SK-N-SH (cell line): ENCODE data around the gene FBXW9. TPM values are rescaled to one million over a fixed set of nuclear protein-coding genes. Genes with fewer than 3 reads are reported as not detected.
"Not testable (repeated sequence)": the region's sequence is repeated elsewhere in the genome, so short reads cannot be mapped to it uniquely, and the experiment has no call there.

Source experiments
- CTCF ChIA-PET: fragments of 300-600, 350-600 bp; formaldehyde crosslinking; extraction: SDS; loops from one replicate; lab custom pipeline; 2021; lab: Yijun Ruan, JAX
- POLR2A ChIA-PET: fragments of 350-600 bp; sonication (Branson Sonifier 250); formaldehyde crosslinking; extraction: SDS; loops from one replicate; lab custom pipeline; 2020; ENCODE audit warnings: antibody characterized with exemption, inconsistent platforms; lab: Yijun Ruan, JAX
- DNase-seq: peaks from one replicate; pipeline ENCODE4 v3.0.0; 2012
- H2AFZ ChIP-seq: fragments of 200-600 bp; sonication (generic); 2 replicates; pipeline ENCODE4 v1.8.1; 2016; ENCODE audit warnings: antibody characterized with exemption, mild to moderate bottlenecking, low read depth
- H3F3A ChIP-seq: fragments of 200-600 bp; sonication (generic); replicated peaks from 2 replicates; pipeline ENCODE3; 2016; ENCODE audit warnings: antibody characterized with exemption, mild to moderate bottlenecking; ENCODE audit not compliant: insufficient read depth
- H3K27ac ChIP-seq, 2 experiments: fragments of 200-500 bp in 1 of 2; fragments of 200-600 bp in 1 of 2; sonication (Bioruptor generic) in 1 of 2; sonication (generic), shearing (Covaris generic) in 1 of 2; 2 replicates each; pipeline versions ENCODE4 v1.5.1 to v1.6.1; 2014 to 2016; ENCODE audit warnings: low read depth in 2 of 2, inconsistent platforms in 1 of 2, low read length in 1 of 2, mild to moderate bottlenecking in 1 of 2, mixed read lengths in 1 of 2
- H3K27me3 ChIP-seq: fragments of 200-600 bp; sonication (generic), shearing (Covaris generic); 2 replicates; pipeline ENCODE4 v1.6.1; 2016; ENCODE audit warnings: mixed run types; ENCODE audit not compliant: insufficient read depth
- H3K36me3 ChIP-seq, 2 experiments: fragments of 200-500 bp in 1 of 2; fragments of 200-600 bp in 1 of 2; sonication (Bioruptor generic) in 1 of 2; sonication (generic) in 1 of 2; replicated peaks in 1 of 2; 2 replicates each; pipeline versions ENCODE3 to v1.5.1; 2014 to 2016; ENCODE audit warnings: low read length in 1 of 2, mild to moderate bottlenecking in 1 of 2; ENCODE audit not compliant: insufficient read depth in 2 of 2, control insufficient read depth in 1 of 2
- H3K4me1 ChIP-seq, 2 experiments: fragments of 200-500 bp in 1 of 2; fragments of 200-600 bp in 1 of 2; sonication (Bioruptor generic) in 1 of 2; sonication (generic), shearing (Covaris generic) in 1 of 2; 2 replicates each; pipeline versions ENCODE4 v1.5.1 to v1.6.1; 2014 to 2016; ENCODE audit warnings: low read depth in 1 of 2, low read length in 1 of 2, mixed run types in 1 of 2; ENCODE audit not compliant: insufficient read depth in 2 of 2, control insufficient read depth in 1 of 2
- H3K4me2 ChIP-seq: fragments of 200-600 bp; sonication (generic), shearing (Covaris generic); 2 replicates; pipeline ENCODE4 v1.6.1; 2017; ENCODE audit warnings: mixed run types
- H3K4me3 ChIP-seq, 2 experiments: fragments of 200-500 bp in 1 of 2; fragments of 200-600 bp in 1 of 2; sonication (Bioruptor generic) in 1 of 2; sonication (generic), shearing (Covaris generic) in 1 of 2; 2 replicates each; pipeline versions ENCODE4 v1.5.1 to v1.8.1; 2014 to 2016; ENCODE audit warnings: low read depth in 2 of 2, inconsistent platforms in 1 of 2, low read length in 1 of 2, mild to moderate bottlenecking in 1 of 2, mixed read lengths in 1 of 2, moderate library complexity in 1 of 2
- H3K79me2 ChIP-seq: fragments of 200-600 bp; sonication (generic); 2 replicates; pipeline ENCODE4 v1.8.1; 2017; ENCODE audit warnings: mild to moderate bottlenecking; ENCODE audit not compliant: insufficient read depth
- H3K9ac ChIP-seq: fragments of 200-600 bp; sonication (generic); 2 replicates; pipeline ENCODE4 v1.6.1; 2017; ENCODE audit warnings: mixed run types
- H3K9me2 ChIP-seq: fragments of 200-600 bp; sonication (generic); 2 replicates; pipeline ENCODE4 v1.6.1; 2017; ENCODE audit warnings: mixed run types
- H3K9me3 ChIP-seq: fragments of 200-600 bp; sonication (generic); 2 replicates; pipeline ENCODE4 v1.6.1; 2017; ENCODE audit warnings: mixed run types, mild to moderate bottlenecking, moderate library complexity
- H4K20me1 ChIP-seq: fragments of 200-600 bp; sonication (generic); 2 replicates; pipeline ENCODE4 v1.6.1; 2017; ENCODE audit warnings: mild to moderate bottlenecking, mixed run types; ENCODE audit not compliant: insufficient read depth
- CHD2 ChIP-seq: fragments of 150-350 bp; IDR thresholded peaks from 2 replicates; pipeline ENCODE4 v1.6.1; 2018; ENCODE audit warnings: low read length; ENCODE audit not compliant: partially characterized antibody
- ELF1 ChIP-seq: IDR thresholded peaks from 2 replicates; pipeline ENCODE4 v1.4.0; 2012
- EZH2phosphoT487 ChIP-seq: fragments of 200-600 bp; sonication (generic); IDR thresholded peaks from 2 replicates; pipeline ENCODE4 v1.6.1; 2017; ENCODE audit warnings: low read depth, mixed run types, mild to moderate bottlenecking, antibody characterized with exemption, moderate library complexity, borderline replicate concordance
- GABPA ChIP-seq: IDR thresholded peaks from 2 replicates; pipeline ENCODE4 v1.4.0; 2012; ENCODE audit warnings: low read depth, mild to moderate bottlenecking
- MXI1 ChIP-seq: IDR thresholded peaks from 2 replicates; pipeline ENCODE4 v1.6.1; 2012; ENCODE audit warnings: mild to moderate bottlenecking, low read depth, low read length, improper control_type of control experiment
- NRF1 ChIP-seq: IDR thresholded peaks from 2 replicates; pipeline ENCODE4 v1.6.1; 2012; ENCODE audit warnings: low read depth, mild to moderate bottlenecking, low read length
- POLR2AphosphoS5 ChIP-seq: IDR thresholded peaks from 2 replicates; pipeline ENCODE4 v1.6.1; 2012; ENCODE audit warnings: low read depth, low read length
- RAD21 ChIP-seq: IDR thresholded peaks from 2 replicates; pipeline ENCODE4 v1.6.1; 2012; ENCODE audit warnings: mild to moderate bottlenecking, low read length
- SMC3 ChIP-seq: IDR thresholded peaks from 2 replicates; pipeline ENCODE4 v1.6.1; 2012; ENCODE audit warnings: low read depth, low read length, improper control_type of control experiment
- TAF1 ChIP-seq: IDR thresholded peaks from 2 replicates; pipeline ENCODE4 v1.6.1; 2012; ENCODE audit warnings: low read depth, mild to moderate bottlenecking, low read length, moderate library complexity, borderline replicate concordance
- TEAD4 ChIP-seq: IDR thresholded peaks from 2 replicates; pipeline ENCODE4 v1.4.0; 2012; ENCODE audit warnings: mild to moderate bottlenecking, borderline replicate concordance; ENCODE audit not compliant: insufficient read depth
- YY1 ChIP-seq: IDR thresholded peaks from 2 replicates; pipeline ENCODE4 v1.4.0; 2012; ENCODE audit warnings: low read depth, mild to moderate bottlenecking
- WGBS: methylation state at CpG from one replicate; pipeline ENCODE4 v1.1.6; 2017; ENCODE audit warnings: low lambda C conversion rate; 5-methylcytosine and 5-hydroxymethylcytosine counted together
- polyA plus RNA-seq, 3 experiments: library from polyadenylated mRNA; depleted of rRNA; stranded (reverse); fragments of >200 nt; gene quantifications; 2 replicates each; pipeline ENCODE4 v1.2.3, GENCODE V29; 2012
- TF ChIP-seq, protein P1 (sequence below): fragments of 150-350 bp; IDR thresholded peaks from 2 replicates; pipeline ENCODE4 v1.6.1; 2016; ENCODE audit warnings: mild to moderate bottlenecking, low read depth, low read length
- TF ChIP-seq, protein P2 (sequence below): IDR thresholded peaks from 2 replicates; pipeline ENCODE4 v1.4.0; 2012; ENCODE audit warnings: low read depth, borderline replicate concordance
- TF ChIP-seq, protein P3 (sequence below): fragments of 200-600 bp; sonication (generic); IDR thresholded peaks from 2 replicates; pipeline ENCODE4 v1.6.1; 2017; ENCODE audit warnings: antibody characterized with exemption, mild to moderate bottlenecking, moderate library complexity
- TF ChIP-seq, protein P4 (sequence below): IDR thresholded peaks from 2 replicates; pipeline ENCODE4; 2012

The FBXW9 gene
- polyA plus RNA-seq, 1 of the 3 experiments (the other 2 are of a cell fraction): 26.6 TPM

DNA sequence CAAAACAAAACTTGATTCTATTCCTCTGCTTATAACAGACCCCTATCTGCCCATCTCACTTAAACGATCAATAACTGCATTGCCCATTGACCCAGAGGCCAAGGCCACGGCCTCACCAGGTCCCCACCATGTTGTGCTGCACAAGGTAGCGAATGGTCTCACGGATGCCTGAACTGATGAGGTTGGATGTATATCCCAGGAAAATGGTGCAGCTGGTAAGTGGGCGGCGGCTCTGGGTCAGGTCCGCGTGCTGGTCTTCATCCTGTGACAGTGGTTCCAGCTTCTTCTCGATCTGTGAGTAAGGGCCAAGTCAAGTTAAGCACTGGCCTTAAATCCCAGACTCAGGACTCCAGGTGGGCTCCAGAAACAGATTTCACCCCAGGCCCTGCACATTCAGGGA lies 16.4 kb downstream of the FBXW9 start:
- H3K36me3 ChIP-seq: peaks cover 30 to 34% of the 10 kb centered on the region in 2 experiments

DNA sequence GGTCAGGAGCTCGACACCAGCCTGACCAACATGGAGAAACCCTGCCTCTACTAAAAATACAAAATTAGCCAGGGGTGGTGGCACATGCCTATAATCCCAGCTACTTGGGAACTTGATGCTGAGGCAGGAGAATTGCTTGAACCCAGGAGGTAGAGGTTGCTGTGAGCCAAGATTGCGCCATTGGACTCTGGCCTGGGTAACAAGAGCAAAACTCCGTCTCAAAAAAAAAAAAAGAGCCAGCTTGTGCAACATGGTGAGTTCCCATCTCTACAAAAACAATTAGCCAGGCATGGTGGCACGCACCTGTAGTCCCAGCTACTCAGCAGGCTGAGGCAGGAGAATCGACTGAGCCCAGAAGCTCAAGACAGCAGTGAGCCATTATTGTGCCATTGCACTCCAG lies 18.4 kb downstream of the FBXW9 start:
- not testable (repeated sequence) for H3K27ac ChIP-seq, H3K9ac ChIP-seq, DNase-seq, H3K9me3 ChIP-seq, H3K4me1 ChIP-seq, H2AFZ ChIP-seq, H3K4me2 ChIP-seq, H3K4me3 ChIP-seq, H3K27me3 ChIP-seq, H3K9me2 ChIP-seq
- peaks cover 35% of the 10 kb centered on the region; the same call in 1 of the 2 replicates for H3K79me2 ChIP-seq
- ChIA-PET POLR2A (interaction anchor here (1.1 kb wide), 1 partner anchor 9 kb away, joined by 4 read pairs; a partner anchor contains a TSS), CTCF (interaction anchor here (0.9 to 2.2 kb wide), 7 partner anchors 8 to 170 kb away, joined by 3 to 11 read pairs (median 4); partner anchors contain the start of gene MAN2B1)
- H3K36me3 ChIP-seq: peaks cover 41 to 43% of the 10 kb centered on the region in 2 experiments
- WGBS: 96% methylated on average over 5 of the region's 5 CpGs
- H4K20me1 ChIP-seq: peaks cover 12% of the 10 kb centered on the region
- H3F3A ChIP-seq: peaks cover 15% of the 10 kb centered on the region

More for the DNA sequence above, 16.4 kb downstream of the FBXW9 start:
- peaks cover 12% of the 10 kb centered on the region for H4K20me1 ChIP-seq
- H3K4me1 ChIP-seq: peaks cover 0 to 4% of the 10 kb centered on the region in 2 experiments; a peak in 1 of 4 replicates
- no peaks in the 10 kb centered on the region for H3K9me2 ChIP-seq
- H3K4me3 ChIP-seq: 0 out of 4 replicates have a peak overlapping the region, but pooled peaks of 1 of the 2 experiments have one; percentile 94
- no peak for DNase-seq
- no peaks in the 10 kb centered on the region for H3K9me3 ChIP-seq
- H2AFZ ChIP-seq: no peak overlapping the region
- TF ChIP-seq GABPA: no peak
- no peak for TF ChIP-seq POLR2AphosphoS5
- TF ChIP-seq NRF1: no peak
- TF ChIP-seq MXI1: no peak
- TF ChIP-seq ELF1: no peak
- TF ChIP-seq CHD2: no peak
- no peak for TF ChIP-seq TEAD4
- TF ChIP-seq, protein P1, sequence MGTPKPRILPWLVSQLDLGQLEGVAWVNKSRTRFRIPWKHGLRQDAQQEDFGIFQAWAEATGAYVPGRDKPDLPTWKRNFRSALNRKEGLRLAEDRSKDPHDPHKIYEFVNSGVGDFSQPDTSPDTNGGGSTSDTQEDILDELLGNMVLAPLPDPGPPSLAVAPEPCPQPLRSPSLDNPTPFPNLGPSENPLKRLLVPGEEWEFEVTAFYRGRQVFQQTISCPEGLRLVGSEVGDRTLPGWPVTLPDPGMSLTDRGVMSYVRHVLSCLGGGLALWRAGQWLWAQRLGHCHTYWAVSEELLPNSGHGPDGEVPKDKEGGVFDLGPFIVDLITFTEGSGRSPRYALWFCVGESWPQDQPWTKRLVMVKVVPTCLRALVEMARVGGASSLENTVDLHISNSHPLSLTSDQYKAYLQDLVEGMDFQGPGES: no peak
- no peak for TF ChIP-seq SMC3
- no peak for TF ChIP-seq YY1
- TF ChIP-seq, protein P2, sequence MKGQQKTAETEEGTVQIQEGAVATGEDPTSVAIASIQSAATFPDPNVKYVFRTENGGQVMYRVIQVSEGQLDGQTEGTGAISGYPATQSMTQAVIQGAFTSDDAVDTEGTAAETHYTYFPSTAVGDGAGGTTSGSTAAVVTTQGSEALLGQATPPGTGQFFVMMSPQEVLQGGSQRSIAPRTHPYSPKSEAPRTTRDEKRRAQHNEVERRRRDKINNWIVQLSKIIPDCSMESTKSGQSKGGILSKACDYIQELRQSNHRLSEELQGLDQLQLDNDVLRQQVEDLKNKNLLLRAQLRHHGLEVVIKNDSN: no peak
- TF ChIP-seq RAD21: no peak
- TF ChIP-seq, protein P3, sequence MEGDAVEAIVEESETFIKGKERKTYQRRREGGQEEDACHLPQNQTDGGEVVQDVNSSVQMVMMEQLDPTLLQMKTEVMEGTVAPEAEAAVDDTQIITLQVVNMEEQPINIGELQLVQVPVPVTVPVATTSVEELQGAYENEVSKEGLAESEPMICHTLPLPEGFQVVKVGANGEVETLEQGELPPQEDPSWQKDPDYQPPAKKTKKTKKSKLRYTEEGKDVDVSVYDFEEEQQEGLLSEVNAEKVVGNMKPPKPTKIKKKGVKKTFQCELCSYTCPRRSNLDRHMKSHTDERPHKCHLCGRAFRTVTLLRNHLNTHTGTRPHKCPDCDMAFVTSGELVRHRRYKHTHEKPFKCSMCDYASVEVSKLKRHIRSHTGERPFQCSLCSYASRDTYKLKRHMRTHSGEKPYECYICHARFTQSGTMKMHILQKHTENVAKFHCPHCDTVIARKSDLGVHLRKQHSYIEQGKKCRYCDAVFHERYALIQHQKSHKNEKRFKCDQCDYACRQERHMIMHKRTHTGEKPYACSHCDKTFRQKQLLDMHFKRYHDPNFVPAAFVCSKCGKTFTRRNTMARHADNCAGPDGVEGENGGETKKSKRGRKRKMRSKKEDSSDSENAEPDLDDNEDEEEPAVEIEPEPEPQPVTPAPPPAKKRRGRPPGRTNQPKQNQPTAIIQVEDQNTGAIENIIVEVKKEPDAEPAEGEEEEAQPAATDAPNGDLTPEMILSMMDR: no peak
- TF ChIP-seq TAF1: no peak
- no peak for TF ChIP-seq EZH2phosphoT487
- TF ChIP-seq, protein P4, sequence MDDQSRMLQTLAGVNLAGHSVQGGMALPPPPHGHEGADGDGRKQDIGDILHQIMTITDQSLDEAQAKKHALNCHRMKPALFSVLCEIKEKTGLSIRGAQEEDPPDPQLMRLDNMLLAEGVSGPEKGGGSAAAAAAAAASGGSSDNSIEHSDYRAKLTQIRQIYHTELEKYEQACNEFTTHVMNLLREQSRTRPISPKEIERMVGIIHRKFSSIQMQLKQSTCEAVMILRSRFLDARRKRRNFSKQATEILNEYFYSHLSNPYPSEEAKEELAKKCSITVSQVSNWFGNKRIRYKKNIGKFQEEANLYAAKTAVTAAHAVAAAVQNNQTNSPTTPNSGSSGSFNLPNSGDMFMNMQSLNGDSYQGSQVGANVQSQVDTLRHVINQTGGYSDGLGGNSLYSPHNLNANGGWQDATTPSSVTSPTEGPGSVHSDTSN: no peak
- TF ChIP-seq, all 33 proteins: peak for 0
- H3K4me2 ChIP-seq: peak overlapping the region; percentile 99
- peaks cover 15% of the 10 kb centered on the region for H3F3A ChIP-seq
- 100% methylated on average over 8 of the region's 9 CpGs for WGBS
- peaks cover 33% of the 10 kb centered on the region; the same call in 1 of the 2 replicates for H3K79me2 ChIP-seq
- ChIA-PET POLR2A (no interaction called here), CTCF (interaction anchor here (1.4 to 3.1 kb wide), 4 partner anchors 8 to 116 kb away, joined by 4 to 21 read pairs (median 10); a partner anchor contains a TSS)
- H3K9ac ChIP-seq: no peak overlapping the region
- no peak overlapping the region for H3K27ac ChIP-seq
- no peaks in the 10 kb centered on the region for H3K27me3 ChIP-seq
